H9 (cell line): ENCODE results near the gene PGAP6. TPM values are rescaled to one million over a fixed set of nuclear protein-coding genes. Genes with fewer than 3 reads are reported as not detected.

Experiments used
- DNase-seq: peaks from one replicate; pipeline ENCODE4 v3.0.0-alpha.2; 2017
- H2AFZ ChIP-seq: one replicate; pipeline ENCODE4 v1.6.1; 2013; ENCODE audit warnings: mild to moderate bottlenecking, low read length, control low read depth, moderate library complexity
- H2AK5ac ChIP-seq: 2 replicates; pipeline ENCODE4 v1.6.1; 2013; ENCODE audit warnings: low read length, control low read depth, mixed read lengths; ENCODE audit not compliant: insufficient read length
- H2BK120ac ChIP-seq: one replicate; pipeline ENCODE4 v1.6.1; 2013; ENCODE audit warnings: low read depth, mild to moderate bottlenecking, low read length, control low read depth, inconsistent platforms; ENCODE audit not compliant: poor library complexity, severe bottlenecking
- H2BK12ac ChIP-seq: 2 replicates; pipeline ENCODE4 v1.6.1; 2013; ENCODE audit warnings: low read length, control low read depth, mixed read lengths, low read depth; ENCODE audit not compliant: insufficient read length
- H2BK15ac ChIP-seq: 2 replicates; pipeline ENCODE4 v1.6.1; 2013; ENCODE audit warnings: low read depth, low read length, control low read depth
- H2BK20ac ChIP-seq: one replicate; pipeline ENCODE4 v1.6.1; 2013; ENCODE audit warnings: low read depth, mild to moderate bottlenecking, low read length, control low read depth, inconsistent platforms; ENCODE audit not compliant: poor library complexity, severe bottlenecking
- H2BK5ac ChIP-seq: 2 replicates; pipeline ENCODE4 v1.6.1; 2013; ENCODE audit warnings: low read length, control low read depth, mixed read lengths; ENCODE audit not compliant: insufficient read length
- H3K14ac ChIP-seq: 2 replicates; pipeline ENCODE4 v1.6.1; 2013; ENCODE audit warnings: low read length, control low read depth; ENCODE audit not compliant: insufficient read depth
- H3K18ac ChIP-seq: 2 replicates; pipeline ENCODE4 v1.6.1; 2013; ENCODE audit warnings: low read depth, mild to moderate bottlenecking, mixed read lengths, low read length, control low read depth; ENCODE audit not compliant: insufficient read length
- H3K23ac ChIP-seq: 2 replicates; pipeline ENCODE4 v1.6.1; 2013; ENCODE audit warnings: low read length, control low read depth, mixed read lengths, low read depth; ENCODE audit not compliant: insufficient read length
- H3K23me2 ChIP-seq: 2 replicates; pipeline ENCODE4 v1.6.1; 2013; ENCODE audit warnings: low read depth, mild to moderate bottlenecking, mixed read lengths, low read length, control low read depth; ENCODE audit not compliant: insufficient read length, poor library complexity, severe bottlenecking
- H3K27ac ChIP-seq: 2 replicates; pipeline ENCODE4 v1.5.1; 2013; ENCODE audit warnings: low read length, control low read depth, mixed read lengths, low read depth; ENCODE audit not compliant: insufficient read length
- H3K27me3 ChIP-seq: 2 replicates; pipeline ENCODE4 v1.6.1; 2013; ENCODE audit warnings: low read length, control low read depth, inconsistent platforms; ENCODE audit not compliant: insufficient read depth
- H3K4ac ChIP-seq: 2 replicates; pipeline ENCODE4 v1.6.1; 2013; ENCODE audit warnings: low read depth, mild to moderate bottlenecking, control low read depth, inconsistent platforms, low read length, moderate library complexity
- H3K4me1 ChIP-seq: 2 replicates; pipeline ENCODE4 v1.6.1; 2013; ENCODE audit warnings: low read length, control low read depth, inconsistent platforms; ENCODE audit not compliant: insufficient read depth
- H3K4me2 ChIP-seq: 2 replicates; pipeline ENCODE4 v1.6.1; 2013; ENCODE audit warnings: low read length, control low read depth, mixed read lengths; ENCODE audit not compliant: insufficient read length, insufficient read depth
- H3K56ac ChIP-seq: 2 replicates; pipeline ENCODE4 v1.6.1; 2013; ENCODE audit warnings: low read depth, mild to moderate bottlenecking, mixed read lengths, low read length, control low read depth; ENCODE audit not compliant: insufficient read length
- H3K79me1 ChIP-seq: 2 replicates; pipeline ENCODE4 v1.6.1; 2013; ENCODE audit warnings: low read depth, mild to moderate bottlenecking, moderate library complexity, low read length, control low read depth, inconsistent platforms; ENCODE audit not compliant: insufficient read depth, poor library complexity, severe bottlenecking
- H3K79me2 ChIP-seq: 2 replicates; pipeline ENCODE4 v1.6.1; 2013; ENCODE audit warnings: low read length, control low read depth, inconsistent platforms; ENCODE audit not compliant: insufficient read depth
- H3K9ac ChIP-seq: 2 replicates; pipeline ENCODE4 v1.6.1; 2013; ENCODE audit warnings: low read length, control low read depth, mixed read lengths; ENCODE audit not compliant: insufficient read length; ENCODE audit errors: extremely low read depth
- H3K9me3 ChIP-seq: one replicate; pipeline ENCODE4 v1.6.1; 2013; ENCODE audit warnings: low read depth, low read length, inconsistent platforms; ENCODE audit not compliant: control insufficient read depth
- H3T11ph ChIP-seq: one replicate; pipeline ENCODE4 v1.6.1; 2013; ENCODE audit warnings: mild to moderate bottlenecking, low read length, control low read depth, inconsistent platforms
- H4K20me1 ChIP-seq: one replicate; pipeline ENCODE4 v1.6.1; 2013; ENCODE audit not compliant: control insufficient read depth, insufficient read length, insufficient read depth
- H4K5ac ChIP-seq: 2 replicates; pipeline ENCODE4 v1.6.1; 2013; ENCODE audit warnings: low read depth, mild to moderate bottlenecking, mixed read lengths, low read length, control low read depth; ENCODE audit not compliant: insufficient read length
- H4K8ac ChIP-seq: replicated peaks from 2 replicates; pipeline ENCODE4 v1.6.1; 2013; ENCODE audit warnings: low read length, control low read depth, mixed read lengths, low read depth; ENCODE audit not compliant: insufficient read length
- H4K91ac ChIP-seq: 2 replicates; pipeline ENCODE4 v1.6.1; 2013; ENCODE audit warnings: low read depth, mild to moderate bottlenecking, moderate library complexity, mixed read lengths, low read length, control low read depth; ENCODE audit not compliant: insufficient read length
- H3K27ac Mint-ChIP-seq, 3 experiments: 2 replicates in 2 of 3; 3 replicates in 1 of 3; pipeline ENCODE4 v1.8.0; 2020 to 2021; ENCODE audit warnings: mixed read lengths in 3 of 3, mild to moderate bottlenecking in 1 of 3, moderate library complexity in 1 of 3
- H3K27me3 Mint-ChIP-seq: 2 replicates; pipeline ENCODE4 v1.8.0; 2021; ENCODE audit warnings: low read depth, mild to moderate bottlenecking, moderate library complexity, mixed read lengths
- H3K36me3 Mint-ChIP-seq, 3 experiments: 2 replicates in 2 of 3; 3 replicates in 1 of 3; pipeline ENCODE4 v1.8.0; 2020 to 2021; ENCODE audit warnings: low read depth in 3 of 3, mixed read lengths in 3 of 3; ENCODE audit not compliant: insufficient read depth in 1 of 3
- H3K4me1 Mint-ChIP-seq, 2 experiments: 2 replicates each; pipeline ENCODE4 v1.8.0; 2020; ENCODE audit warnings: mixed read lengths in 2 of 2
- H3K4me3 Mint-ChIP-seq, 2 experiments: 2 replicates in 1 of 2; 3 replicates in 1 of 2; pipeline ENCODE4 v1.8.0; 2020 to 2021; ENCODE audit warnings: mild to moderate bottlenecking in 2 of 2, mixed read lengths in 2 of 2, moderate library complexity in 1 of 2
- H3K9me3 Mint-ChIP-seq, 2 experiments: 2 replicates in 1 of 2; 3 replicates in 1 of 2; pipeline ENCODE4 v1.8.0; 2020; ENCODE audit warnings: mild to moderate bottlenecking in 2 of 2, mixed read lengths in 2 of 2, moderate library complexity in 1 of 2
- WGBS: extraction: QIAGEN DNeasy Blood & Tissue Kit; methylation state at CpG from one replicate; pipeline ENCODE4 v1.1.7; 2013; ENCODE audit warnings: missing lambda C conversion rate, low lambda C conversion rate, mixed read lengths; ENCODE audit not compliant: insufficient read length; ENCODE audit errors: extremely low coverage; 5-methylcytosine and 5-hydroxymethylcytosine counted together
- total RNA-seq: library from RNA; stranded (reverse); gene quantifications from 2 replicates; pipeline ENCODE4 v1.2.1, GENCODE V29; 2021
- TF ChIP-seq, protein P1 (sequence below): fragments of 200-600 bp; sonication (generic); conservative IDR thresholded peaks from 3 replicates; pipeline ENCODE4 v1.8.0; 2021; ENCODE audit warnings: antibody characterized with exemption, mild to moderate bottlenecking

Gene PGAP6
- total RNA-seq, 1 experiment from 2014 or later: 111 TPM

DNA sequence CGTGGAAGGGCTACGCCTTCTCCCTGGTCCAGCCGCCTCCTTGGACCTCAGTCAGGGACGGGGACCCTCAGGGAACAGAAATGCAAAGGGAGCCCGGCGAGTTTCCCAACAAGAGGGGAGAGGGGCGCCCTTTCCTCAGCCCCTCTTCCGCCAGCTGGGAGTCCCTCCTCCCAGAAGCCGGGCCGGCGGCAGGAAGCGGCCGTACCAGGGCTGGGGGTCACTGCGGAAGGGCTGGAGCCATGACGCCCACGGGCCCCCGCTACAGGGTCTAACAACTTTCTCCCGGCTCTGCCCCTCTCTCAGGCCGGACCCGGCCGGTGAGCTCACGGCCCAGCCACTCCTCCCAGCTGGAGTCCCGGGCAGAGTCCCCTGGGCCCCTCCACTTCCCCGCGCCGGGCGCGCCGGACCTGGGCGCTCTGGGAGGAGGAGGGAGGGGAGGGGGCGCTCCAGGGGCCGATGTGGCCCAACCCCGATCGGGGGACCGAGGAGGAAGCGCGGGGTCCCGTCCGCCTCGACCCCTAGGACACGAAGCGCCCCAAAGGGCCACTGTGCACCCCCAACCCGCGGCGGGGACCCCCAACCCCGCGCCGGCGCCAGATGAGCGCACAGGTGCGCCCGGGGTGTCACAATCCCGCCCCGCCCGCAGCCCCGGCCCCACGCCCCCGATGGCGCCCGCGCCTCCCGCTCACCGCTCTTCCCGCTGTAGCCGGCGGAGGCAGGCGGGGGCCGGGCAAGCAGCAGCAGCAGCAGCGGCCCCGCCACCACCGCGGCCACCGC, 578 bp downstream of the PGAP6 start:
- H3K4me1 ChIP-seq: no peaks in the 10 kb centered on the region; the same call in 1 of the 2 replicates

More for the DNA sequence above, 578 bp downstream of the PGAP6 start:
- no peak overlapping the region for H2BK15ac ChIP-seq
- H3K4me2 ChIP-seq: peak overlapping the region; percentile 45
- Mint-ChIP-seq H3K9me3 (no peaks in the 10 kb centered on the region), H3K27ac (no peak overlapping the region), H3K36me3 (peaks cover 0 to 12% (median 2%) of the 10 kb centered on the region in 3 experiments; a peak in 6 of 7 replicates), H3K27me3 (peaks cover 3% of the 10 kb centered on the region; the same call in 1 of the 2 replicates), H3K4me1 (peaks cover 22 to 44% of the 10 kb centered on the region in 2 experiments), H3K4me3 (peak overlapping the region; percentile 81 to 88)
- no peak overlapping the region for H2BK12ac ChIP-seq
- TF ChIP-seq, protein P1, sequence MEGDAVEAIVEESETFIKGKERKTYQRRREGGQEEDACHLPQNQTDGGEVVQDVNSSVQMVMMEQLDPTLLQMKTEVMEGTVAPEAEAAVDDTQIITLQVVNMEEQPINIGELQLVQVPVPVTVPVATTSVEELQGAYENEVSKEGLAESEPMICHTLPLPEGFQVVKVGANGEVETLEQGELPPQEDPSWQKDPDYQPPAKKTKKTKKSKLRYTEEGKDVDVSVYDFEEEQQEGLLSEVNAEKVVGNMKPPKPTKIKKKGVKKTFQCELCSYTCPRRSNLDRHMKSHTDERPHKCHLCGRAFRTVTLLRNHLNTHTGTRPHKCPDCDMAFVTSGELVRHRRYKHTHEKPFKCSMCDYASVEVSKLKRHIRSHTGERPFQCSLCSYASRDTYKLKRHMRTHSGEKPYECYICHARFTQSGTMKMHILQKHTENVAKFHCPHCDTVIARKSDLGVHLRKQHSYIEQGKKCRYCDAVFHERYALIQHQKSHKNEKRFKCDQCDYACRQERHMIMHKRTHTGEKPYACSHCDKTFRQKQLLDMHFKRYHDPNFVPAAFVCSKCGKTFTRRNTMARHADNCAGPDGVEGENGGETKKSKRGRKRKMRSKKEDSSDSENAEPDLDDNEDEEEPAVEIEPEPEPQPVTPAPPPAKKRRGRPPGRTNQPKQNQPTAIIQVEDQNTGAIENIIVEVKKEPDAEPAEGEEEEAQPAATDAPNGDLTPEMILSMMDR: no peak
- H3K23me2 ChIP-seq: peaks cover 9% of the 10 kb centered on the region
- no peak overlapping the region for H4K91ac ChIP-seq
- no peaks in the 10 kb centered on the region; the same call in 1 of the 2 replicates for H3K79me2 ChIP-seq
- H3K4ac ChIP-seq: no peak overlapping the region
- DNase-seq: no peak
- H2BK5ac ChIP-seq: no peak overlapping the region
- no peak overlapping the region for H3K56ac ChIP-seq
- H3K14ac ChIP-seq: no peak overlapping the region
- no peak overlapping the region for H3K27ac ChIP-seq
- H3T11ph ChIP-seq: no peak overlapping the region
- no peaks in the 10 kb centered on the region for H3K79me1 ChIP-seq
- H4K8ac ChIP-seq: no peak overlapping the region
- WGBS: no CpG with 5 or more reads among the region's 73 CpGs
- H2BK20ac ChIP-seq: no peak overlapping the region
- H3K23ac ChIP-seq: no peak overlapping the region
- no peak overlapping the region for H2AFZ ChIP-seq
- no peak overlapping the region for H2AK5ac ChIP-seq
- H4K20me1 ChIP-seq: no peaks in the 10 kb centered on the region
- no peaks in the 10 kb centered on the region for H3K27me3 ChIP-seq
- H4K5ac ChIP-seq: no peak overlapping the region
- no peaks in the 10 kb centered on the region for H3K9me3 ChIP-seq
- no peak overlapping the region for H2BK120ac ChIP-seq
- peak overlapping the region; percentile 28 for H3K9ac ChIP-seq
- H3K18ac ChIP-seq: no peak overlapping the region
